ENCODE measurements around the gene UFM1.

DNA sequence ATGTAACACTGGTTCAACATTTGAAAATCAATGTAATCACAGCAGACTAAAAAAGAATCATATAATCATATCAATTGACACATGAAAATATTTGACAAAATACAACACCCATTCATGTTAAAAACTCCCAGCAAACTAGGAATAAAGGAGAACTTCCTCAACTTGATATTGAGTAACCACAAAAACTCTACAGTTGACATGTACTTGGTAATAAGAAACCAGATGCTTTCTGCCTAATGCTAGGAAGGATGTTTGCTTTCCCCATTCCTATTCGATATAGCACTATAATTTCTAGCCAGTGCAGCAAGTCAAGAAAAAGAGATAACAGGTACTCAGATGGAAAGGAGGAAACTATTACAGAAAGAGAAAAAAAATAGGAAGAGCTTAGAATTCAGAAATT lies 26.9 kb downstream of the UFM1 start:
- TF ChIP-seq YY1 (IDR thresholded peaks at IDR 0.05; ENCODE audit: insufficient read depth, insufficient read length) (no peak), SUZ12 (IDR thresholded peaks at IDR 0.05; ENCODE audit: extremely low read depth, insufficient read depth, insufficient read length) (no peak)

Data from NT2/D1 (cell line).